HepG2 (cell line): Measurements from ENCODE around the gene RARS2. TPM values are rescaled to one million over a fixed set of nuclear protein-coding genes. Genes with fewer than 3 reads are reported as not detected.
A peak's percentile ranks its signal among the peaks of the same experiment; 100 is the strongest.

Experiments
- ATF7-NPFF ChIP-seq: sonication (generic); formaldehyde crosslinking; IDR thresholded peaks from 2 replicates; pipeline ENCODE4 v1.8.1; 2023; ENCODE audit warnings: mild to moderate bottlenecking, low read depth, missing genetic modification reagents, moderate library complexity
- BORCS8-MEF2B ChIP-seq: sonication (generic); formaldehyde crosslinking; IDR thresholded peaks from 2 replicates; pipeline ENCODE4 v1.8.0; 2022; ENCODE audit warnings: mild to moderate bottlenecking, missing genetic modification reagents
- BRD4 ChIP-seq: sonication (generic); formaldehyde crosslinking; IDR thresholded peaks from 2 replicates; pipeline ENCODE4 v1.4.0; 2020; ENCODE audit warnings: missing genetic modification reagents
- CBFB ChIP-seq: sonication (generic); formaldehyde crosslinking; IDR thresholded peaks from 2 replicates; pipeline ENCODE4 v1.4.0; 2020; ENCODE audit warnings: missing genetic modification reagents
- CEBPB ChIP-seq: IDR thresholded peaks from 2 replicates; pipeline ENCODE4 v1.6.1; 2011; ENCODE audit warnings: low read depth, low read length, improper control_type of control experiment, borderline replicate concordance
- FOXP4 ChIP-seq: sonication (generic); formaldehyde crosslinking; IDR thresholded peaks from 2 replicates; pipeline ENCODE4 v1.4.0; 2020; ENCODE audit warnings: missing genetic modification reagents
- HOXA9 ChIP-seq: sonication (generic); formaldehyde crosslinking; IDR thresholded peaks from 2 replicates; pipeline ENCODE4 v1.8.1; 2022; ENCODE audit warnings: missing genetic modification reagents, mild to moderate bottlenecking, moderate library complexity, borderline replicate concordance
- JARID2 ChIP-seq: sonication (generic); formaldehyde crosslinking; IDR thresholded peaks from 2 replicates; pipeline ENCODE4 v1.8.1; 2023; ENCODE audit warnings: missing genetic modification reagents, inconsistent platforms; ENCODE audit not compliant: insufficient replicate concordance
- KDM2A ChIP-seq: sonication (generic); formaldehyde crosslinking; IDR thresholded peaks from 2 replicates; pipeline ENCODE4 v1.4.0; 2020; ENCODE audit warnings: low read depth, missing genetic modification reagents, borderline replicate concordance
- MBD4 ChIP-seq: IDR thresholded peaks from 2 replicates; pipeline ENCODE4 v1.6.1; 2012; ENCODE audit warnings: low read length, inconsistent platforms, borderline replicate concordance
- MTA3 ChIP-seq: sonication (generic); formaldehyde crosslinking; IDR thresholded peaks from 2 replicates; pipeline ENCODE4 v1.4.0; 2020; ENCODE audit warnings: missing genetic modification reagents
- NFIB ChIP-seq: sonication (generic); formaldehyde crosslinking; IDR thresholded peaks from 2 replicates; pipeline ENCODE4 v1.9.0; 2021; ENCODE audit warnings: missing genetic modification reagents, mild to moderate bottlenecking, borderline replicate concordance
- PATZ1 ChIP-seq: sonication (generic); formaldehyde crosslinking; IDR thresholded peaks from 2 replicates; pipeline ENCODE4 v1.4.0; 2020; ENCODE audit warnings: missing genetic modification reagents
- PHF21A ChIP-seq: sonication (generic); formaldehyde crosslinking; IDR thresholded peaks from 2 replicates; pipeline ENCODE4 v1.5.0; 2020; ENCODE audit warnings: mild to moderate bottlenecking, missing genetic modification reagents
- PHF8 ChIP-seq: sonication (generic); formaldehyde crosslinking; IDR thresholded peaks from 2 replicates; pipeline ENCODE4 v1.5.0; 2020; ENCODE audit warnings: missing genetic modification reagents
- RBM39 ChIP-seq: fragments of 200-400 bp; formaldehyde crosslinking; IDR thresholded peaks from one replicate; pipeline ENCODE4 v1.6.1; 2018; ENCODE audit warnings: antibody characterized with exemption, mild to moderate bottlenecking, low read depth, low read length; ENCODE audit not compliant: poor library complexity, severe bottlenecking
- REXO4 ChIP-seq: sonication (generic); formaldehyde crosslinking; IDR thresholded peaks from 2 replicates; pipeline ENCODE4 v1.8.0; 2022; ENCODE audit warnings: missing genetic modification reagents, mild to moderate bottlenecking, borderline replicate concordance
- TCF12 ChIP-seq, 2 experiments: fragments of 450-650 bp in 1 of 2; sonication (generic) in 1 of 2; formaldehyde crosslinking in 1 of 2; IDR thresholded peaks; 2 replicates each; pipeline versions ENCODE4 v1.6.1 to v1.8.0; 2017 to 2022; ENCODE audit warnings: antibody characterized with exemption in 1 of 2, mild to moderate bottlenecking in 1 of 2, missing genetic modification reagents in 1 of 2, moderate library complexity in 1 of 2
- THAP8 ChIP-seq: sonication (generic); formaldehyde crosslinking; IDR thresholded peaks from 2 replicates; pipeline ENCODE4 v1.5.1; 2020; ENCODE audit warnings: missing genetic modification reagents, mild to moderate bottlenecking, borderline replicate concordance
- THRA ChIP-seq: sonication (generic); formaldehyde crosslinking; IDR thresholded peaks from 2 replicates; pipeline ENCODE4 v1.4.0; 2020; ENCODE audit warnings: missing genetic modification reagents, borderline replicate concordance
- ZBTB7A ChIP-seq: sonication (generic); formaldehyde crosslinking; IDR thresholded peaks from 2 replicates; pipeline ENCODE4 v1.8.0; 2022; ENCODE audit warnings: mild to moderate bottlenecking, missing genetic modification reagents
- ZFP82 ChIP-seq: sonication (generic); formaldehyde crosslinking; IDR thresholded peaks from 2 replicates; pipeline ENCODE4 v1.5.1; 2020; ENCODE audit warnings: mild to moderate bottlenecking, missing genetic modification reagents, borderline replicate concordance
- ZNF335 ChIP-seq: sonication (generic); formaldehyde crosslinking; IDR thresholded peaks from 2 replicates; pipeline ENCODE4 v1.4.0; 2020; ENCODE audit warnings: missing genetic modification reagents
- ZNF691 ChIP-seq: sonication (generic); formaldehyde crosslinking; IDR thresholded peaks from 2 replicates; pipeline ENCODE4 v1.4.0; 2020; ENCODE audit warnings: missing genetic modification reagents, low read depth, mild to moderate bottlenecking, borderline replicate concordance
- polyA plus RNA-seq, 8 experiments: library from polyadenylated mRNA; depleted of rRNA in 3 of 8; stranded (reverse) in 7 of 8; unstranded in 1 of 8; fragments of >200 nt; fragmentation: Illumina TruSeq in 4 of 8; extraction: Trizol in 4 of 8; gene quantifications; 2 replicates each; pipeline versions ENCODE4 v1.2.1 to v1.2.3, GENCODE V29; 2011 to 2016; ENCODE audit warnings: low read depth in 4 of 8, missing spikeins in 1 of 8, mixed read lengths in 1 of 8; ENCODE audit not compliant: insufficient read depth in 1 of 8
- total RNA-seq, 5 experiments: library from RNA; depleted of rRNA; stranded (reverse); fragments of >200 nt; fragmentation: Illumina TruSeq; extraction: Trizol; gene quantifications; 2 replicates each; pipeline ENCODE4 v1.2.3, GENCODE V29; 2016; ENCODE audit warnings: low read depth in 1 of 5

The RARS2 gene
- total and polyA plus RNA-seq, 2 of the 13 experiments (the other 11 are each of a cell fraction or from before 2014, with no cell fraction given), result 23.4 to 80.1 TPM

- TF ChIP-seq MTA3 (CRISPR knock-in tag), result no peak
- no peak for TF ChIP-seq MBD4
- no peak for TF ChIP-seq ATF7-NPFF
- no peak for TF ChIP-seq ZFP82
- TF ChIP-seq HOXA9 (CRISPR knock-in tag), result no peak
- no peak for TF ChIP-seq ZBTB7A (CRISPR knock-in tag)
- no peak for TF ChIP-seq ZNF691
- TF ChIP-seq THAP8, result no peak
- TF ChIP-seq NFIB (CRISPR knock-in tag), result no peak
- no peak for TF ChIP-seq BRD4 (CRISPR knock-in tag)
- TF ChIP-seq RBM39, result no peak
- TF ChIP-seq CEBPB, result peak; percentile 20; the same call in 1 of the 2 replicates
- no peak for TF ChIP-seq KDM2A (CRISPR knock-in tag)
- TF ChIP-seq BORCS8-MEF2B, result no peak
- TF ChIP-seq CBFB (CRISPR knock-in tag), result no peak
- TF ChIP-seq REXO4 (CRISPR knock-in tag), result no peak
- TF ChIP-seq FOXP4 (CRISPR knock-in tag), result peak; percentile 90
- TF ChIP-seq PHF21A (CRISPR knock-in tag), result 0 out of 2 replicates have a peak, but pooled peaks have one; percentile 40
- no peak for TF ChIP-seq ZNF335 (CRISPR knock-in tag)
- TF ChIP-seq THRA, result peak; percentile 80; the same call in 1 of the 2 replicates
- TF ChIP-seq PATZ1 (CRISPR knock-in tag), result peak; percentile 56; the same call in 1 of the 2 replicates
- no peak for TF ChIP-seq JARID2 (CRISPR knock-in tag)
- no peak for TF ChIP-seq PHF8 (CRISPR knock-in tag)
- TF ChIP-seq TCF12 (IDR thresholded peaks at IDR 0.05), result no peak
- TF ChIP-seq TCF12 (CRISPR knock-in tag; IDR thresholded peaks at IDR 0.05), result no peak
Measured at GRCh38 chr6:87583822-87584221, 6.0 kb downstream of the RARS2 start (continued).
